Neural cell (in vitro differentiated cells): ENCODE data around the gene RTN4. TPM values are rescaled to one million over a fixed set of nuclear protein-coding genes. Genes with fewer than 3 reads are reported as not detected.
A peak's percentile ranks its signal among the peaks of the same experiment; 100 is the strongest.

Source experiments
- H2AFZ ChIP-seq: fragments of 200-600, 300-800 bp; sonication (generic), shearing (Covaris generic); 2 replicates; pipeline ENCODE4 v1.6.0; 2014; ENCODE audit warnings: low read depth, mild to moderate bottlenecking, antibody characterized with exemption, low read length, moderate library complexity
- H3F3A ChIP-seq: fragments of 200-600 bp; shearing (Covaris generic); 2 replicates; pipeline ENCODE4 v1.6.1; 2016; ENCODE audit warnings: mild to moderate bottlenecking, moderate library complexity, mixed read lengths, antibody characterized with exemption, low read length; ENCODE audit not compliant: insufficient read depth, poor library complexity, severe bottlenecking
- H3K27ac ChIP-seq: fragments of 200-600, 300-800 bp; sonication (generic), shearing (Covaris generic); 2 replicates; pipeline ENCODE4 v1.5.1; 2014; ENCODE audit warnings: mild to moderate bottlenecking, low read length, moderate library complexity
- H3K27me3 ChIP-seq: fragments of 300-800, 200-600 bp; sonication (generic), shearing (Covaris generic); 2 replicates; pipeline ENCODE4 v1.6.0; 2014; ENCODE audit warnings: mild to moderate bottlenecking, low read depth, low read length, moderate library complexity; ENCODE audit not compliant: insufficient read depth
- H3K36me3 ChIP-seq: fragments of 300-800, 200-600 bp; sonication (generic), shearing (Covaris generic); 2 replicates; pipeline ENCODE4 v1.5.1; 2014; ENCODE audit warnings: mild to moderate bottlenecking, antibody characterized with exemption, low read length, moderate library complexity; ENCODE audit not compliant: insufficient read depth
- H3K4me2 ChIP-seq: fragments of 300-800, 200-600 bp; sonication (generic), shearing (Covaris generic); 2 replicates; pipeline ENCODE4 v1.6.0; 2014; ENCODE audit warnings: mild to moderate bottlenecking, low read length
- H3K4me3 ChIP-seq: fragments of 300-800, 200-600 bp; sonication (generic), shearing (Covaris generic); 2 replicates; pipeline ENCODE4 v1.5.1; 2014; ENCODE audit warnings: mild to moderate bottlenecking, low read length, moderate library complexity
- H3K79me2 ChIP-seq: fragments of 200-600 bp; shearing (Covaris generic); replicated peaks from 2 replicates; pipeline ENCODE4 v1.6.0; 2014; ENCODE audit warnings: mild to moderate bottlenecking, low read length, moderate library complexity; ENCODE audit not compliant: insufficient read depth
- H3K9ac ChIP-seq: fragments of 300-800, 200-600 bp; sonication (generic), shearing (Covaris generic); 2 replicates; pipeline ENCODE4 v1.6.1; 2016; ENCODE audit warnings: mild to moderate bottlenecking, low read length, mixed read lengths
- H3K9me2 ChIP-seq: fragments of 200-600 bp; shearing (Covaris generic); 2 replicates; pipeline ENCODE4 v1.6.1; 2016; ENCODE audit warnings: mild to moderate bottlenecking, low read length, mixed read lengths; ENCODE audit not compliant: insufficient read depth
- H3K9me3 ChIP-seq: fragments of 200-600, 300-800 bp; sonication (generic), shearing (Covaris generic); 2 replicates; pipeline ENCODE4 v1.6.1; 2016; ENCODE audit warnings: mild to moderate bottlenecking, mixed run types, low read length, moderate library complexity, mixed read lengths
- H4K20me1 ChIP-seq: fragments of 200-600 bp; shearing (Covaris generic); 2 replicates; pipeline ENCODE4 v1.6.1; 2016; ENCODE audit warnings: mild to moderate bottlenecking, mixed run types; ENCODE audit not compliant: insufficient read depth
- CTCF ChIP-seq: fragments of 450-650 bp; IDR thresholded peaks from 2 replicates; pipeline ENCODE4 v1.5.1; 2014; ENCODE audit warnings: antibody characterized with exemption, mild to moderate bottlenecking, moderate library complexity; ENCODE audit not compliant: poor library complexity, severe bottlenecking
- EP300 ChIP-seq: fragments of 450-650 bp; conservative IDR thresholded peaks from 2 replicates; pipeline ENCODE4 v1.6.1; 2014; ENCODE audit warnings: antibody characterized with exemption, mild to moderate bottlenecking, moderate library complexity; ENCODE audit not compliant: poor library complexity, severe bottlenecking
- EZH2 ChIP-seq: fragments of 200-600, 300-800 bp; shearing (Covaris generic), sonication (generic); IDR thresholded peaks from 2 replicates; pipeline ENCODE4 v1.6.1; 2014; ENCODE audit warnings: antibody characterized with exemption, low read length, borderline replicate concordance, mild to moderate bottlenecking; ENCODE audit not compliant: insufficient read depth, poor library complexity, severe bottlenecking
- MXI1 ChIP-seq: fragments of 450-650 bp; conservative IDR thresholded peaks from 2 replicates; pipeline ENCODE4 v1.6.1; 2014; ENCODE audit warnings: antibody characterized with exemption, mild to moderate bottlenecking; ENCODE audit not compliant: poor library complexity, severe bottlenecking
- POLR2AphosphoS5 ChIP-seq: IDR thresholded peaks from 2 replicates; pipeline ENCODE4 v1.6.1; 2012
- RAD21 ChIP-seq: fragments of 450-650 bp; conservative IDR thresholded peaks from 2 replicates; pipeline ENCODE4 v1.6.1; 2014; ENCODE audit warnings: antibody characterized with exemption, mild to moderate bottlenecking, moderate library complexity
- REST ChIP-seq: IDR thresholded peaks from 2 replicates; pipeline ENCODE4 v1.6.1; 2012; ENCODE audit warnings: borderline replicate concordance
- SMC3 ChIP-seq: fragments of 450-650 bp; conservative IDR thresholded peaks from 2 replicates; pipeline ENCODE4 v1.6.1; 2014; ENCODE audit warnings: antibody characterized with exemption, mild to moderate bottlenecking, moderate library complexity; ENCODE audit not compliant: poor library complexity
- TAF1 ChIP-seq: IDR thresholded peaks from 2 replicates; pipeline ENCODE4 v1.6.1; 2012; ENCODE audit warnings: low read depth
- polyA plus RNA-seq: library from polyadenylated mRNA; depleted of rRNA; stranded (reverse); fragments of >200 nt; gene quantifications from 2 replicates; pipeline ENCODE4 v1.2.3, GENCODE V29; 2014

RTN4 gene
- polyA plus RNA-seq, 1 donor from 2014 or later: 582 TPM

- Histone ChIP-seq H3K27me3 (no peaks in the 10 kb centered on the region), H3K9me3 (no peaks in the 10 kb centered on the region), H3F3A (no peaks in the 10 kb centered on the region), H3K9me2 (peaks cover 3% of the 10 kb centered on the region), H3K4me2 (no peak overlapping the region), H3K27ac (no peak overlapping the region), H2AFZ (no peak overlapping the region), H4K20me1 (no peaks in the 10 kb centered on the region), H3K9ac (no peak overlapping the region), H3K4me3 (no peak overlapping the region), H3K36me3 (peaks cover 17% of the 10 kb centered on the region), H3K79me2 (no peaks in the 10 kb centered on the region)
- TF ChIP-seq REST (no peak), CTCF (no peak), MXI1 (no peak), EP300 (no peak), RAD21 (no peak), POLR2AphosphoS5 (no peak), EZH2 (no peak), TAF1 (no peak), SMC3 (no peak)
Measured at GRCh38 chr2:54968561-54969218, 81.6 kb downstream of the RTN4 start.

- no peaks in the 10 kb centered on the region for H4K20me1 ChIP-seq
- H3K4me3 ChIP-seq: no peak overlapping the region
- no peaks in the 10 kb centered on the region for H3K9me3 ChIP-seq
- no peak overlapping the region for H3K9ac ChIP-seq
- H3K36me3 ChIP-seq: peaks cover 12% of the 10 kb centered on the region
- no peak overlapping the region for H3K4me2 ChIP-seq
- H3K27me3 ChIP-seq: no peaks in the 10 kb centered on the region
- H2AFZ ChIP-seq: no peak overlapping the region
- peaks cover 3% of the 10 kb centered on the region for H3K9me2 ChIP-seq
- H3K79me2 ChIP-seq: no peaks in the 10 kb centered on the region
- TF ChIP-seq POLR2AphosphoS5 (peak; percentile 5), EP300 (no peak)
- no peaks in the 10 kb centered on the region for H3F3A ChIP-seq
- H3K27ac ChIP-seq: no peak overlapping the region
Measured at GRCh38 chr2:54967759-54968365, 82.4 kb downstream of the RTN4 start.
